ENCODE data around the gene FAM163B. TPM values are rescaled to one million over a fixed set of nuclear protein-coding genes. Genes with fewer than 3 reads are reported as not detected.

The FAM163B gene
- total RNA-seq, 3 donors from 2014 or later (not counting 1 experiment from before 2014, with no cell fraction given): not detected

DNA sequence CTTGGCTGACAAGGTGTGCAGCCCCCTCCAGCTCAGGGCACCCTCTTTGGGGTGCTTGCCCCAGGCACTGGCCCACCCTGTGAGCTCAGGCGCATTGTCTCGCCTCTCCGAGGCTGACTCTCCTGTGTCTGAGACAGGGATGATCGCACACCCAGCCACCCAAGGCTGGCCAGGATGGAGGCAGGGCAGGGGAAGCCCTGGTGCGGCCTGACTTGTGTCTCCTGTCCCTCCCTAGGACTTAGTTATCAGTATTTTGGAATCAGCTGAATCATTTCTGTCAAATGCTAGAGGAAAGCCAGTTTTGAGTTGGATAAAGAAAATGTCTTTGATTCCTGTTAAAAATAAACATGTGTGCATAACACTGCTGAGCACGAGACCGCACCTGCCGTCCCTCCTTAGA is 24.5 kb upstream of the FAM163B start:
- Histone ChIP-seq H3K27ac (ENCODE audit: low read length) (no peak overlapping the region), H3K27me3 (ENCODE audit: control insufficient read depth, insufficient read depth, low read length) (no peaks in the 10 kb centered on the region), H3K9me3 (ENCODE audit: control insufficient read depth, insufficient read depth, low read length) (no peaks in the 10 kb centered on the region), H3K4me1 (ENCODE audit: control insufficient read depth, insufficient read depth, low read length) (no peaks in the 10 kb centered on the region), H3K4me3 (ENCODE audit: low read length) (no peak overlapping the region), H3K36me3 (ENCODE audit: control insufficient read depth, insufficient read depth, low read length) (no peaks in the 10 kb centered on the region)
- no peak overlapping the region for H3K4me3 Mint-ChIP-seq
- no peaks in the 10 kb centered on the region for H3K36me3 Mint-ChIP-seq
- no peak overlapping the region for H3K27ac Mint-ChIP-seq
- no peaks in the 10 kb centered on the region for H3K9me3 Mint-ChIP-seq
- intact Hi-C loops (cut with micrococcal nuclease): no loop called here
- peaks cover 0 to 5% of the 10 kb centered on the region in 2 donors for H3K27me3 Mint-ChIP-seq (ENCODE audit: low read depth in 2 of 2)
- ATAC-seq (no peak), DNase-seq (no peak)
- H3K4me1 Mint-ChIP-seq: no peaks in the 10 kb centered on the region
- TF ChIP-seq, protein P1, sequence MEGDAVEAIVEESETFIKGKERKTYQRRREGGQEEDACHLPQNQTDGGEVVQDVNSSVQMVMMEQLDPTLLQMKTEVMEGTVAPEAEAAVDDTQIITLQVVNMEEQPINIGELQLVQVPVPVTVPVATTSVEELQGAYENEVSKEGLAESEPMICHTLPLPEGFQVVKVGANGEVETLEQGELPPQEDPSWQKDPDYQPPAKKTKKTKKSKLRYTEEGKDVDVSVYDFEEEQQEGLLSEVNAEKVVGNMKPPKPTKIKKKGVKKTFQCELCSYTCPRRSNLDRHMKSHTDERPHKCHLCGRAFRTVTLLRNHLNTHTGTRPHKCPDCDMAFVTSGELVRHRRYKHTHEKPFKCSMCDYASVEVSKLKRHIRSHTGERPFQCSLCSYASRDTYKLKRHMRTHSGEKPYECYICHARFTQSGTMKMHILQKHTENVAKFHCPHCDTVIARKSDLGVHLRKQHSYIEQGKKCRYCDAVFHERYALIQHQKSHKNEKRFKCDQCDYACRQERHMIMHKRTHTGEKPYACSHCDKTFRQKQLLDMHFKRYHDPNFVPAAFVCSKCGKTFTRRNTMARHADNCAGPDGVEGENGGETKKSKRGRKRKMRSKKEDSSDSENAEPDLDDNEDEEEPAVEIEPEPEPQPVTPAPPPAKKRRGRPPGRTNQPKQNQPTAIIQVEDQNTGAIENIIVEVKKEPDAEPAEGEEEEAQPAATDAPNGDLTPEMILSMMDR (IDR thresholded peaks at IDR 0.05): no peak
- WGBS (ENCODE audit: insufficient coverage): 53% methylated on average over 8 of the region's 8 CpGs

DNA sequence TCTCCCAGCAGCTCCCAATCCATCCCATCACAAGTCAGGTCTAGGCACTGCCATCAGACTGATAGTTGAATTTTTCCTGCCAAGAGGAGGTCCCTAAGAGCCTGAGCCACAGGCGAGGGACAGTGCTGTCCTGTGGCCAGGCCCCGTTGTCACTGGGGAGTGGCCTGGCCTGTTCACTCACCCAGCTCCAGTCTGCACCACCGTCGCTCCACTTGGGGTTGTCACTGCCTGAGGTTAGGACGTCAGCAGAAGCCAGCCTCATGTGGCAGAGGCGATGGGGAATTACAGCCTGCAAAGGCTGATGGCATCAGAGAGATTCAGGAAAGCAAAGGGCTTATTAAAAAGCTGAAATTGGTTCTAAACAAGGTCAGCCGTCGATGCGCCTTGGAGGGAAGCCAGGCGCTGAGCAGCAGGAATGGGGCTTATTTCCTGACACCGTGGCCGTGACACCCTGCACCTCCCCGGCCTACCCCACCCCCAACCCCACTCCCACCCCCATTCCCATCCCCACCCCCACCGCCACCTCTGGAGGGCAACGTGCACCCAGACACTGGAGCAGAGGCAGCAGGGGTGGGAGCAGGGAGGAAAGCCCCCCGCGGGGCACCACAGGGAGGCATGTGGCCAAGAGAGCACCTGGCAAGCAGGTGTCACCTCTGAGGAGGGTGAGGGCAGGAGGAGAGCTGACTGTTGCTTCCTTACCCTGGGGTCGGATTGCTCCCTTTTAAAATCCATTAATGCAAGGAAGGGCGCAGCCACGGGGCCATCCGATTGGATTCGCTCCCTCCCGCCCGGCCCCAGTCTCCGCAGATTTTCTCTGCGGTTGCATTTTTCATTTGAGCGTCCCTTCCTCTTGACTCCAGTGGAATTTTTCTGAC is 23.9 kb upstream of the FAM163B start:
- no peaks in the 10 kb centered on the region for H3K4me1 Mint-ChIP-seq
- intact Hi-C loops (cut with micrococcal nuclease): no loop called here
- no peaks in the 10 kb centered on the region for H3K4me1 ChIP-seq (ENCODE audit: control insufficient read depth, insufficient read depth, low read length)
- no peak overlapping the region for H3K4me3 Mint-ChIP-seq
- DNase-seq (no peak), ATAC-seq (peak in 1 of 3 donors; percentile 22)
- no peak overlapping the region for H3K27ac Mint-ChIP-seq
- WGBS (ENCODE audit: insufficient coverage): 69% methylated on average over 22 of the region's 27 CpGs
- no peaks in the 10 kb centered on the region for H3K9me3 Mint-ChIP-seq
- H3K4me3 ChIP-seq (ENCODE audit: low read length): no peak overlapping the region
- no peaks in the 10 kb centered on the region for H3K9me3 ChIP-seq (ENCODE audit: control insufficient read depth, insufficient read depth, low read length)
- no peaks in the 10 kb centered on the region for H3K27me3 ChIP-seq (ENCODE audit: control insufficient read depth, insufficient read depth, low read length)
- H3K36me3 Mint-ChIP-seq: no peaks in the 10 kb centered on the region
- H3K36me3 ChIP-seq (ENCODE audit: control insufficient read depth, insufficient read depth, low read length): no peaks in the 10 kb centered on the region
- TF ChIP-seq, protein P1 (IDR thresholded peaks at IDR 0.05): no peak
- no peak overlapping the region for H3K27ac ChIP-seq (ENCODE audit: low read length)
- peaks cover 0 to 7% of the 10 kb centered on the region in 2 donors for H3K27me3 Mint-ChIP-seq (ENCODE audit: low read depth in 2 of 2)

DNA sequence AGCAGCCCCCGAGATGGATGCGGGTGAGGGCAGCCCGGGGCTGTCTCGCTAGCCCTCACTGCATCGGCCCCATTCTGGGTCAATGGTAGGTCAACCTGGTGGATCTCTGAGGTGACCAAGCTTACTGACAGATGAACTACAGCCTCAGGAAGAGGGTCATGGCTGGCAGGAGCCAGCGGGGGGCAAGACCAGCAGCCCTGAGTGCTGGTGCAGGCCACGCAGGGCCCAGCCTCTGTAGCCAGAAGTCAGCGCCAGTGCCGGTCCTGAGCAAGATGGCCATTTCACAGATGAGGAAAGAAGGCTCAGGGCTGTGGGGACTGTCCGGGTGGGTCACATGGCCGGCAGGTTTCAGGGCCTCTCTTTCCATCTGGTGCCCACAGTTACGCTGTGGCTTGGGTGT is 21.9 kb upstream of the FAM163B start:
- Histone ChIP-seq H3K27me3 (ENCODE audit: control insufficient read depth, insufficient read depth, low read length) (no peaks in the 10 kb centered on the region), H3K27ac (ENCODE audit: low read length) (no peak overlapping the region), H3K36me3 (ENCODE audit: control insufficient read depth, insufficient read depth, low read length) (no peaks in the 10 kb centered on the region), H3K9me3 (ENCODE audit: control insufficient read depth, insufficient read depth, low read length) (no peaks in the 10 kb centered on the region), H3K4me3 (ENCODE audit: low read length) (no peak overlapping the region), H3K4me1 (ENCODE audit: control insufficient read depth, insufficient read depth, low read length) (no peaks in the 10 kb centered on the region)
- H3K4me1 Mint-ChIP-seq: no peaks in the 10 kb centered on the region
- no peak for ATAC-seq
- intact Hi-C loops (cut with micrococcal nuclease): no loop called here
- DNase-seq: no peak
- no peak overlapping the region for H3K4me3 Mint-ChIP-seq
- peaks cover 0 to 5% of the 10 kb centered on the region in 2 donors for H3K27me3 Mint-ChIP-seq (ENCODE audit: low read depth in 2 of 2)
- H3K36me3 Mint-ChIP-seq: peaks cover 3% of the 10 kb centered on the region
- 92% methylated on average over 12 of the region's 12 CpGs for WGBS (ENCODE audit: insufficient coverage)
- no peak overlapping the region for H3K27ac Mint-ChIP-seq
- peaks cover 0 to 7% of the 10 kb centered on the region in 2 donors for H3K9me3 Mint-ChIP-seq
- TF ChIP-seq, protein P1 (IDR thresholded peaks at IDR 0.05): no peak
